GM12801 (cell line): ENCODE results near the gene PHLPP1.

Source experiments
- CTCF ChIP-seq: IDR thresholded peaks from one replicate; pipeline ENCODE4 v1.5.1; 2011; ENCODE audit warnings: control low read depth; ENCODE audit not compliant: insufficient read length; ENCODE audit errors: extremely low read depth

Gene PHLPP1

DNA sequence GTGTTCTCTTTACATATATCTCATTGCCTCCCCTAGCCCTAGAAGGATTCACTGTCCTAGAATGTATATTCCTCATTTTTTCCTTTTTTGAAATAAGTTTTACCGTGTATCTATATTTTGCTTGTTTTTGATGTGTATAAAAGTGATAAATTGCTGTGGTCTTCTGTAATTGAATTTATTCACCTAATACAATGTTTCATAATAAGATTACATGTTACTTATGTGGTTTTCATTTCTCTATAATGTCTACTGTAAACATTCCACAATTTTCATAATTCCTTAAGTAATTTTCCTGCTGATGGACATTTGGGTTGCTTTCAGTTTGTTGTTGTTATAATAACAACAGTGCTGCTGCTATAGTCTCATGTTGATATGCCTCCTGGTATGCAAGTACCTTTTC is 118.2 kb downstream of the PHLPP1 start:
- no peak for TF ChIP-seq CTCF

GRCh38 chr18:62834715-62835114 is 119.4 kb downstream of the PHLPP1 start:
- TF ChIP-seq CTCF = no peak

- no peak for TF ChIP-seq CTCF
Observed at GRCh38 chr18:62837011-62837410, 121.7 kb downstream of the PHLPP1 start.

GRCh38 chr18:62838475-62839098 is 123.2 kb downstream of the PHLPP1 start:
- TF ChIP-seq CTCF = no peak

- TF ChIP-seq CTCF = no peak
Observed at GRCh38 chr18:62839874-62840713, 124.8 kb downstream of the PHLPP1 start.

- TF ChIP-seq CTCF = no peak
Observed at GRCh38 chr18:62841405-62841804, 126.1 kb downstream of the PHLPP1 start.

GRCh38 chr18:62842898-62843297 is 127.6 kb downstream of the PHLPP1 start:
- no peak for TF ChIP-seq CTCF
